ENCODE results near the gene PTPN4.

The PTPN4 gene

DNA sequence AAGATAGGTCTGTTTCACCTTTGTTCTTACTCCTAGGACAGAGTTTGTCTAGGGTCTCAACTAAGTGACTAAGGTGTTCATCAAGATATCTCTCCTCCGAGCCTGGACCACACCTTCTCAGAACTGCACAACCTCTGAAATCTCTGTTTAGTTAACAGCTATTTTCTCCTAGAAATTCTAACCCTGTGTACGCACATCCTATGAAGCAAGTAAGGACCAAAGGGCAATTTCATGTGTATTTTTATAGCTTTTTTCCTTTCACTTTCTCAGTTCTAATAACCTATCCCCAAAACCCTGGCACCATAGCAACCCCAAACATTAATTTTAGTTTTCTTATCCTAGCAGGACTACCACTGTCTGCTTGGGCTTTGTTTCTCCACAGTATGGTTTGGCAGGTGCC is 59.1 kb downstream of the PTPN4 start:
- no peak for FAIRE-seq

DNA sequence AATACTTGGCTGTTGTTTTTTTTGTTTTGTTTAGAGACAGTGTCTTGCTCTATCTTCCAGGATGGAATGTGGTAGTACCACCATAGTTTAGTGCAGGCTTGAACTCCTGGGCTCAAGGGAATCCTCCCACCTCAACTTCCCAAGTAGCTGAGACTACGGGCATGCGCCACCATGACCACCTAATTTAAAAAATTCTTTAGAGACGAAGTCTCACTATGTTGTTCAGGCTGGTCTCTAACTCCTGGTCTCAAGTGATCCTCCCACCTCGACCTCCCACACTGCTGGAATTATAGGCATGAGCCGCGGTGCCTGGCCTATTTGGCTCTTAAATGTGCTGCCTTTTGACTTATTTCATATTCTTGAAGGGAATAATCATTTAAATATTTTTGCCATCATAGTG is 60.1 kb downstream of the PTPN4 start:
- DNase-seq (ENCODE audit: insufficient read length, low spot score) = no peak
- FAIRE-seq = no peak
- TF ChIP-seq, protein P1, sequence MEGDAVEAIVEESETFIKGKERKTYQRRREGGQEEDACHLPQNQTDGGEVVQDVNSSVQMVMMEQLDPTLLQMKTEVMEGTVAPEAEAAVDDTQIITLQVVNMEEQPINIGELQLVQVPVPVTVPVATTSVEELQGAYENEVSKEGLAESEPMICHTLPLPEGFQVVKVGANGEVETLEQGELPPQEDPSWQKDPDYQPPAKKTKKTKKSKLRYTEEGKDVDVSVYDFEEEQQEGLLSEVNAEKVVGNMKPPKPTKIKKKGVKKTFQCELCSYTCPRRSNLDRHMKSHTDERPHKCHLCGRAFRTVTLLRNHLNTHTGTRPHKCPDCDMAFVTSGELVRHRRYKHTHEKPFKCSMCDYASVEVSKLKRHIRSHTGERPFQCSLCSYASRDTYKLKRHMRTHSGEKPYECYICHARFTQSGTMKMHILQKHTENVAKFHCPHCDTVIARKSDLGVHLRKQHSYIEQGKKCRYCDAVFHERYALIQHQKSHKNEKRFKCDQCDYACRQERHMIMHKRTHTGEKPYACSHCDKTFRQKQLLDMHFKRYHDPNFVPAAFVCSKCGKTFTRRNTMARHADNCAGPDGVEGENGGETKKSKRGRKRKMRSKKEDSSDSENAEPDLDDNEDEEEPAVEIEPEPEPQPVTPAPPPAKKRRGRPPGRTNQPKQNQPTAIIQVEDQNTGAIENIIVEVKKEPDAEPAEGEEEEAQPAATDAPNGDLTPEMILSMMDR (IDR thresholded peaks at IDR 0.05; ENCODE audit: insufficient read depth, missing control alignments) = no peak

More for the DNA sequence above, 59.1 kb downstream of the PTPN4 start:
- DNase-seq (ENCODE audit: insufficient read length, low spot score) = no peak
- TF ChIP-seq, protein P1 (IDR thresholded peaks at IDR 0.05; ENCODE audit: insufficient read depth, missing control alignments) = no peak

DNA sequence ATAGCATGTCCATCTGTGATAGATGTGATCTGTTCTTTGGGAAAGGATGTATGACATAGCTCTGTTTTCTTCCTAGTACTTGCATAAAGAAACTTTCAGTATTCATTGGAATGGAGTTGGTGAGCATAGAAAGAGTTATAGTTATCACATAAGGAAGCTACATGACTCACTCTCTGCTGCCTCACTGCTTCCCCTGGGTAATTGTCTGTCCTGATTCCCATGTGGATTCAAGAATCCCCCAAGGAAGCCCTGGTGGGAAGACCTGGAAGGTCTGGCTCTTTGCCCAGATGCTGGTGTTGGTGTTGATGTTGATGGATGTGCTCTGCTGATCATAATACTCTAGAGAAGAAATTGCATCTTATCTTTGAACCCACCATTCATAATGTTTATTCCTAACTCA is 60.6 kb downstream of the PTPN4 start:
- TF ChIP-seq, protein P1 (IDR thresholded peaks at IDR 0.05; ENCODE audit: insufficient read depth, missing control alignments) = no peak
- FAIRE-seq = no peak
- DNase-seq (ENCODE audit: insufficient read length, low spot score) = no peak

DNA sequence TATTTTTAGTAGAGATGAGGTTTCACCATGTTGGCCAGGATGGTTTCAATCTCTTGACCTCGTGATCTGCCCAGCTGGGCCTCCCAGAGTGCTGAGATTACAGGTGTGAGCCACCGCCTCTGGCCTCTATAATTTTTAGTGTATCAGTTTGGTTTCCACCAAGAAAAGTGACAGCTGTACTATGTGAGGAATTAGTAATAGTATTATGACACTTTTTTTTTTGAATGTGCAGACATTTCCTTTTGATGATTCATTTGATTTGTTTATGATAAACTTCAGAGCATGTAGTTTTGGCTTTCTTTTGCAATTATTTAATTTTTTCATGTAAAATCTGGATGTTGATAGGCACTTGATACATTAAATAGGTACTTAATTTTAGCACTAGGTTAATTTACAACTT is 61.5 kb downstream of the PTPN4 start:
- no peak for DNase-seq (ENCODE audit: insufficient read length, low spot score)
- TF ChIP-seq, protein P1 (IDR thresholded peaks at IDR 0.05; ENCODE audit: insufficient read depth, missing control alignments) = no peak
- FAIRE-seq = no peak

DNA sequence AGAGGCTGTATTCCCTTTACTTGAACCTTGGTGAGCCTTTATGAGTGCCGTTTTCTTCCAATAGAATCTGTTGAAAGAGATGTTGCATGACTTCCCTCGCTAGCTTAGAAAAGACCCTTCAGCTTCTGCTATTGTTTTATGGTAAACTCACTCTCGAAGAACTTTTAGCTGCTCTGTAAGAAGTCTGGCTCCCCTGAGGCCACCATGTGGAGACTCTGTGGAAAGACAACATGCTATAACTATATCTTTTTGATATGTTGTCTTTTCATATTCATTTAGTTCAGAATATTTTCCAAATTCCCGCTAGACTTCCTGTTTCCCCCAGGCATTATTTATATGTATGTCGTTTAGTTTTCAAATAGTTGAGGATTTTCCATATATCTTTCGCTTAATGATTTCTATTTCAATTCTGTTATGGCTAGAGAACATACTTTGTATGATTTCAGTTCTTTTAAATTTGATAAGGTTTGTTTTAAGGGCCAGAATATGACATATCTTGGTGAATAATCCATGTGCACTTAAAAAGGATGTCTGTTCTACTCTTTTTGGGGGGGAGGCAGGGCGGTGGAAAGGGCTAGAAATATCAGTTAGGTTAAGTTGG is 64.1 kb downstream of the PTPN4 start:
- DNase-seq (ENCODE audit: insufficient read length, low spot score) (no peak), FAIRE-seq (peak; percentile 82)
- TF ChIP-seq, protein P1 (IDR thresholded peaks at IDR 0.05; ENCODE audit: insufficient read depth, missing control alignments) = peak; percentile 60

DNA sequence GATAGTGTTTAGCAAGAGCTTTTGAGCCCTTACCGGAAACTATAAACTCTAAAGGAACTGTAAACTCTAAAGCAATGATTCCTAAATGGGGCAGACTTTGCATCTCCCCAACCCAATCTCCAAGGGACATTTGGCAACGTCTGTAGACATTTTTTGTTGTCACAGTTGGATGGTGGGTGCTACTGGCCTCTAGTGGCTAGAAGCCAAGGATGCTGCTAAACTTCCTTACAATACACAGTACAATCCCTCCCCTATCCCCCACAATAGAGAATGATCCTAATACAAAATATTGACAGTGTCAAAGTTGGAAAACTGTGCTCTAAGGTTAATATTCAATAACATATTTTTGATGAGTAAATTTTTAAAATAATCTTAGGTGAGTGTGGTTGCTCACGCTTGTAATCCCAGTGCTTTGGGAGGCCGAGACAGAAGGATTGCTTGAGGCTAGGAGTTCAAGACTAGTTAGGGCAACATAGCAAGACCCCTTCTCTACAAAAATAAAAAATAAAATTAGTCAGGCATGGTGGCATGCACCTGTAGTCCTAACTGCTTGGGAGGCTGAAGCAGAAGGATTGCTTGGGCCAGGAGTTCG is 66.7 kb downstream of the PTPN4 start:
- FAIRE-seq (no peak), DNase-seq (ENCODE audit: insufficient read length, low spot score) (no peak)
- TF ChIP-seq, protein P1 (IDR thresholded peaks at IDR 0.05; ENCODE audit: insufficient read depth, missing control alignments) = peak; percentile 52

DNA sequence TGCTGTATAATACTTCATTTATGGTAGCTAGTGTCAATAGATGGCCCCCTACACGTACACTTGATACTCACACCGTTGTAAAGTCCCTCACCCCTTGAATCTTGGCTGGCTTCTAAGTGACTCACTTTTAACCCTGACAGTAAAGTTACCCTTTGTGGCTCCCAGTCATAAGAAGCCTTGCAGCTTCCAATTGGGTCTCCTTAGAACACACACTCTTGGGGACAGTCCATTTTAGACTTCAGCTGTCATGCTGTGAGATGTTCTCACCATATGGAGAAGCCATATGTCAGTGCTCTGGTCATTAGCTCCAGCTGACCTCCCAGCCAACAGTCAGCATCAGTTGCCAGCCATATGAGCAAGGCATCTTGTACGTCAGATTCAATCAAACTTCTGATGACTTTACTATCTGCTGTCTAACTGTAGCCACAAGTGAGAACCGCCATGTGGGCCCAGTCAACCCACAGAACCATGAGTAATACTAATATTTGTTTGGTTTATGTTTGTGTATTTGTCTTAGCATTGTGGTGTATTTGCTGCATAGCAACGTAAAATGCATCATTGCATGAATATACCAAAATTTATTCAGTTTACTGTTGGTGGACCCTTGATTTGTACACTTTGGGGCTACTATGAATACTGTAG is 68.3 kb downstream of the PTPN4 start:
- TF ChIP-seq, protein P1 (IDR thresholded peaks at IDR 0.05; ENCODE audit: insufficient read depth, missing control alignments) = no peak
- no peak for DNase-seq (ENCODE audit: insufficient read length, low spot score)
- FAIRE-seq = no peak

Measured in D721Med (cell line).